ENCODE measurements around the gene CDC42EP2.
A peak's percentile ranks its signal among the peaks of the same experiment; 100 is the strongest.

CDC42EP2 gene

GRCh38 chr11:65314501-65315203, at the start of gene CDC42EP2:
Gene CDC42EP2 (plus strand): TSS chr11:65314866. CDS start chr11:65320899, 6,033 bp downstream.
- DNase-seq (ENCODE audit: low read depth in 2 of 3, low spot score in 1 of 3), result peak; percentile 39 to 76 (median 64)

- DNase-seq (ENCODE audit: low read depth in 2 of 3, low spot score in 1 of 3), result no peak
These were observed 48.5 kb upstream of the CDC42EP2 start for GRCh38 chr11:65266210-65266609.

GRCh38 chr11:65274735-65275682, 39.7 kb upstream of the CDC42EP2 start:
- DNase-seq (ENCODE audit: low read depth in 2 of 3, low spot score in 1 of 3), result no peak

GRCh38 chr11:65275906-65276305, 38.8 kb upstream of the CDC42EP2 start:
- no peak for DNase-seq (ENCODE audit: low read depth in 2 of 3, low spot score in 1 of 3)

GRCh38 chr11:65277631-65278277, 36.9 kb upstream of the CDC42EP2 start:
- DNase-seq (ENCODE audit: low read depth in 2 of 3, low spot score in 1 of 3), result no peak

- no peak for DNase-seq (ENCODE audit: low read depth in 2 of 3, low spot score in 1 of 3)
These were observed 36.3 kb upstream of the CDC42EP2 start for GRCh38 chr11:65278356-65278755.

- DNase-seq (ENCODE audit: low read depth in 2 of 3, low spot score in 1 of 3), result no peak
These were observed 35.4 kb upstream of the CDC42EP2 start for GRCh38 chr11:65279279-65279678.

- peak; percentile 34 to 44 (median 40) for DNase-seq (ENCODE audit: low read depth in 2 of 3, low spot score in 1 of 3)
These were observed 34.8 kb upstream of the CDC42EP2 start for GRCh38 chr11:65279741-65280440.

GRCh38 chr11:65280646-65281045, 34.0 kb upstream of the CDC42EP2 start:
- DNase-seq (ENCODE audit: low read depth in 2 of 3, low spot score in 1 of 3), result no peak

GRCh38 chr11:65286686-65287085, 28.0 kb upstream of the CDC42EP2 start:
- no peak for DNase-seq (ENCODE audit: low read depth in 2 of 3, low spot score in 1 of 3)

GRCh38 chr11:65287601-65288000, 27.1 kb upstream of the CDC42EP2 start:
- no peak for DNase-seq (ENCODE audit: low read depth in 2 of 3, low spot score in 1 of 3)

- DNase-seq (ENCODE audit: low read depth in 2 of 3, low spot score in 1 of 3), result no peak
These were observed 25.7 kb upstream of the CDC42EP2 start for GRCh38 chr11:65288706-65289536.

- no peak for DNase-seq (ENCODE audit: low read depth in 2 of 3, low spot score in 1 of 3)
These were observed 24.1 kb upstream of the CDC42EP2 start for GRCh38 chr11:65290448-65291165.

GRCh38 chr11:65291613-65292012, 23.1 kb upstream of the CDC42EP2 start:
- DNase-seq (ENCODE audit: low read depth in 2 of 3, low spot score in 1 of 3), result no peak

GRCh38 chr11:65292890-65293289, 21.8 kb upstream of the CDC42EP2 start:
- DNase-seq (ENCODE audit: low read depth in 2 of 3, low spot score in 1 of 3), result no peak

GRCh38 chr11:65293909-65294381, 20.7 kb upstream of the CDC42EP2 start:
- no peak for DNase-seq (ENCODE audit: low read depth in 2 of 3, low spot score in 1 of 3)

- DNase-seq (ENCODE audit: low read depth in 2 of 3, low spot score in 1 of 3), result no peak
These were observed 19.7 kb upstream of the CDC42EP2 start for GRCh38 chr11:65295001-65295400.

- DNase-seq (ENCODE audit: low read depth in 2 of 3, low spot score in 1 of 3), result no peak
These were observed 18.9 kb upstream of the CDC42EP2 start for GRCh38 chr11:65295571-65296341.
